Measurements from ENCODE around the gene STRADA.
A peak's percentile ranks its signal among the peaks of the same experiment; 100 is the strongest.

DNA sequence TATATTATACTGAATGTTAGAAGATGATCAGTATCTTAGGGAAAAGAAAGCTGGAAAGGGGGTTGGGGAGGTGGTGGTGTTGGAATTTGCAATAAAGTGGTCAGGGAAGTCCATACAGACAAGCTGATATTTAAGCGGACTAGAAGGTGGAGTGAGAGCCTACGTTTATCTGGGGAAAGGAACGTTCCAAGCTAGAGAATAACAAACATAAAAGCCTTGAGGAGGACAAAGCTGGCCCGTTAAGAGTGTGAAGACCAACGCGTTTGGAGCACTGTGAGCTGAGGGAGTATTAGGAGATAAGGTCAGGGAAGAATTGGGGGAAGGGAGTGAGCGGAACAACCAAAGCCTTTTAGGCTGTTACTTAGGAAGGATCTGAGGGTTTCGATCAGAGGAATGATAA lies 33.8 kb upstream of the STRADA start:
- no peak for TF ChIP-seq GATA3 (IDR thresholded peaks at IDR 0.05; ENCODE audit: low read depth, low read length)
- peak; percentile 25; the same call in 1 of the 2 replicates for TF ChIP-seq GATA2 (IDR thresholded peaks at IDR 0.05; ENCODE audit: low read depth, low read length)

Data from SH-SY5Y (cell line).